ENCODE results near the gene SLC30A5. TPM values are rescaled to one million over a fixed set of nuclear protein-coding genes. Genes with fewer than 3 reads are reported as not detected.
"Not testable (repeated sequence)": the region's sequence is repeated elsewhere in the genome, so short reads cannot be mapped to it uniquely, and the experiment has no call there.

The SLC30A5 gene
- total and polyA plus RNA-seq, 2 donors (not counting 1 experiment from before 2014, with no cell fraction given), result 12.5 to 35.8 TPM

GRCh38 chr5:69084903-69085302, 8.9 kb upstream of the SLC30A5 start:
- Histone ChIP-seq H3K27me3 (replicated peaks in 1 of 4; ENCODE audit: control extremely low read depth in 1 of 4, control insufficient read depth in 3 of 4, insufficient read depth in 4 of 4, low read length in 3 of 4) (no peaks in the 10 kb centered on the region), H3K79me2 (ENCODE audit: control insufficient read depth, insufficient read depth, low read length) (no peaks in the 10 kb centered on the region), H4K20me1 (ENCODE audit: control insufficient read depth, insufficient read depth, low read length, poor library complexity, severe bottlenecking) (no peaks in the 10 kb centered on the region), H2AFZ (ENCODE audit: insufficient read depth, low read depth, low read length, poor library complexity, severe bottlenecking) (no peak overlapping the region), H3K9ac (ENCODE audit: low read length) (no peak overlapping the region), H3K4me3 (ENCODE audit: control extremely low read depth in 1 of 5, extremely low read depth in 1 of 5, insufficient read depth in 1 of 5, low read depth in 2 of 5, low read length in 4 of 5) (no peak overlapping the region), H3K4me1 (ENCODE audit: control insufficient read depth in 2 of 2, insufficient read depth in 2 of 2, low read length in 2 of 2) (no peaks in the 10 kb centered on the region), H3K36me3 (replicated peaks in 1 of 2; ENCODE audit: control extremely low read depth in 1 of 2, control insufficient read depth in 1 of 2, extremely low read depth in 1 of 2, insufficient read depth in 2 of 2, low read length in 1 of 2) (no peaks in the 10 kb centered on the region), H3K27ac (ENCODE audit: low read length in 2 of 2) (no peak overlapping the region), H3K4me2 (replicated peaks; ENCODE audit: low read depth, low read length, poor library complexity, severe bottlenecking) (no peak overlapping the region), H3K9me3 (ENCODE audit: control extremely low read depth in 1 of 3, control insufficient read depth in 2 of 3, insufficient read depth in 1 of 3, low read length in 2 of 3) (no peaks in the 10 kb centered on the region)
- 91% methylated on average over 2 of the region's 2 CpGs for WGBS (ENCODE audit: insufficient coverage)
- Mint-ChIP-seq H3K4me3 (no peak overlapping the region), H3K27ac (no peak overlapping the region), H3K4me1 (peaks cover 4% of the 10 kb centered on the region), H3K27me3 (no peaks in the 10 kb centered on the region), H3K9me3 (ENCODE audit: insufficient read depth) (no peaks in the 10 kb centered on the region)
- POLR2A ChIA-PET, result no interaction called here
- no peak for DNase-seq
- intact Hi-C loops (cut with micrococcal nuclease), result no loop called here
- CTCF ChIA-PET, result interaction anchor here (0.9 to 1.9 kb wide), 2 partner anchors 8 to 250 kb away, joined by 3 to 12 read pairs; partner anchors contain the start of gene SLC30A5
- no peak for ATAC-seq (ENCODE audit: low read depth)
- no peak for TF ChIP-seq EZH2 (IDR thresholded peaks at IDR 0.05; ENCODE audit: borderline replicate concordance, insufficient read depth, low read depth, low read length, poor library complexity, severe bottlenecking)

GRCh38 chr5:69086206-69086605, 7.6 kb upstream of the SLC30A5 start:
- no peaks in the 10 kb centered on the region for H3K36me3 ChIP-seq (replicated peaks in 1 of 2; ENCODE audit: control extremely low read depth in 1 of 2, control insufficient read depth in 1 of 2, extremely low read depth in 1 of 2, insufficient read depth in 2 of 2, low read length in 1 of 2)
- no peak overlapping the region for H2AFZ ChIP-seq (ENCODE audit: insufficient read depth, low read depth, low read length, poor library complexity, severe bottlenecking)
- H3K4me3 ChIP-seq (ENCODE audit: control extremely low read depth in 1 of 5, extremely low read depth in 1 of 5, insufficient read depth in 1 of 5, low read depth in 2 of 5, low read length in 4 of 5), result no peak overlapping the region
- Mint-ChIP-seq H3K27me3 (no peaks in the 10 kb centered on the region), H3K27ac (no peak overlapping the region), H3K4me1 (peaks cover 4% of the 10 kb centered on the region), H3K9me3 (ENCODE audit: insufficient read depth) (no peaks in the 10 kb centered on the region), H3K4me3 (no peak overlapping the region)
- no peaks in the 10 kb centered on the region for H3K4me1 ChIP-seq (ENCODE audit: control insufficient read depth in 2 of 2, insufficient read depth in 2 of 2, low read length in 2 of 2)
- no peaks in the 10 kb centered on the region for H3K27me3 ChIP-seq (replicated peaks in 1 of 4; ENCODE audit: control extremely low read depth in 1 of 4, control insufficient read depth in 3 of 4, insufficient read depth in 4 of 4, low read length in 3 of 4)
- no peaks in the 10 kb centered on the region for H3K79me2 ChIP-seq (ENCODE audit: control insufficient read depth, insufficient read depth, low read length)
- no peak overlapping the region for H3K4me2 ChIP-seq (replicated peaks; ENCODE audit: low read depth, low read length, poor library complexity, severe bottlenecking)
- no peaks in the 10 kb centered on the region for H4K20me1 ChIP-seq (ENCODE audit: control insufficient read depth, insufficient read depth, low read length, poor library complexity, severe bottlenecking)
- intact Hi-C loops (cut with micrococcal nuclease), result no loop called here
- no peak for ATAC-seq (ENCODE audit: low read depth)
- WGBS (ENCODE audit: insufficient coverage), result 98% methylated on average over 5 of the region's 5 CpGs
- CTCF ChIA-PET, result no interaction called here
- no peaks in the 10 kb centered on the region for H3K9me3 ChIP-seq (ENCODE audit: control extremely low read depth in 1 of 3, control insufficient read depth in 2 of 3, insufficient read depth in 1 of 3, low read length in 2 of 3)
- TF ChIP-seq EZH2 (IDR thresholded peaks at IDR 0.05; ENCODE audit: borderline replicate concordance, insufficient read depth, low read depth, low read length, poor library complexity, severe bottlenecking), result no peak
- TF ChIP-seq, protein P1, sequence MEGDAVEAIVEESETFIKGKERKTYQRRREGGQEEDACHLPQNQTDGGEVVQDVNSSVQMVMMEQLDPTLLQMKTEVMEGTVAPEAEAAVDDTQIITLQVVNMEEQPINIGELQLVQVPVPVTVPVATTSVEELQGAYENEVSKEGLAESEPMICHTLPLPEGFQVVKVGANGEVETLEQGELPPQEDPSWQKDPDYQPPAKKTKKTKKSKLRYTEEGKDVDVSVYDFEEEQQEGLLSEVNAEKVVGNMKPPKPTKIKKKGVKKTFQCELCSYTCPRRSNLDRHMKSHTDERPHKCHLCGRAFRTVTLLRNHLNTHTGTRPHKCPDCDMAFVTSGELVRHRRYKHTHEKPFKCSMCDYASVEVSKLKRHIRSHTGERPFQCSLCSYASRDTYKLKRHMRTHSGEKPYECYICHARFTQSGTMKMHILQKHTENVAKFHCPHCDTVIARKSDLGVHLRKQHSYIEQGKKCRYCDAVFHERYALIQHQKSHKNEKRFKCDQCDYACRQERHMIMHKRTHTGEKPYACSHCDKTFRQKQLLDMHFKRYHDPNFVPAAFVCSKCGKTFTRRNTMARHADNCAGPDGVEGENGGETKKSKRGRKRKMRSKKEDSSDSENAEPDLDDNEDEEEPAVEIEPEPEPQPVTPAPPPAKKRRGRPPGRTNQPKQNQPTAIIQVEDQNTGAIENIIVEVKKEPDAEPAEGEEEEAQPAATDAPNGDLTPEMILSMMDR (IDR thresholded peaks at IDR 0.05), result no peak
- H3K27ac ChIP-seq (ENCODE audit: low read length in 2 of 2), result no peak overlapping the region
- POLR2A ChIA-PET, result no interaction called here
- DNase-seq, result no peak
- no peak overlapping the region for H3K9ac ChIP-seq (ENCODE audit: low read length)

DNA sequence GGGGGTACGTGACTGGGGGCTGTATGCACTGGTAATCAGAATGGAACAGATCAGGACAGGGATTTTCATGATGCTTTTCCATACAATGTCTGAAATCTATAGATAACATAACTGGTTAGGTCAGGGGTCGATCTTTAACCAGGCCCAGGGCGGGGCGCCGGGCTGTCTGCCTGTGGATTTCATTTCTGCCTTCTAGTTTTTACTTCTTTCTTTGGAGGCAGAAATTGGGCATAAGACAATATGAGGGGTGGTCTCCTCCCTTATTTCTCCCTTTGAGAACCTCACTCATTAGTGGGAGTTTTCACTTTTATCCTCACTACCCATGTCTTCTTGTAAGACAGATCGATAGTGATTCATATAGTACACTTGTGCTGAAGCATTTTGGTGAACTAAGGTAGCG, 5.8 kb upstream of the SLC30A5 start:
- H4K20me1 ChIP-seq (ENCODE audit: control insufficient read depth, insufficient read depth, low read length, poor library complexity, severe bottlenecking); H2AFZ ChIP-seq (ENCODE audit: insufficient read depth, low read depth, low read length, poor library complexity, severe bottlenecking); H3K36me3 ChIP-seq (replicated peaks in 1 of 2; ENCODE audit: control extremely low read depth in 1 of 2, control insufficient read depth in 1 of 2, extremely low read depth in 1 of 2, insufficient read depth in 2 of 2, low read length in 1 of 2); H3K27ac ChIP-seq (ENCODE audit: low read length in 2 of 2); H3K27me3 Mint-ChIP-seq; H3K4me1 Mint-ChIP-seq; intact Hi-C loops (cut with micrococcal nuclease); POLR2A ChIA-PET; H3K4me2 ChIP-seq (replicated peaks; ENCODE audit: low read depth, low read length, poor library complexity, severe bottlenecking); H3K4me1 ChIP-seq (ENCODE audit: control insufficient read depth in 2 of 2, insufficient read depth in 2 of 2, low read length in 2 of 2); H3K4me3 Mint-ChIP-seq; H3K9me3 Mint-ChIP-seq (ENCODE audit: insufficient read depth); DNase-seq; CTCF ChIA-PET; H3K4me3 ChIP-seq (ENCODE audit: control extremely low read depth in 1 of 5, extremely low read depth in 1 of 5, insufficient read depth in 1 of 5, low read depth in 2 of 5, low read length in 4 of 5); H3K79me2 ChIP-seq (ENCODE audit: control insufficient read depth, insufficient read depth, low read length); H3K27me3 ChIP-seq (replicated peaks in 1 of 4; ENCODE audit: control extremely low read depth in 1 of 4, control insufficient read depth in 3 of 4, insufficient read depth in 4 of 4, low read length in 3 of 4); H3K9ac ChIP-seq (ENCODE audit: low read length); ATAC-seq (ENCODE audit: low read depth); H3K27ac Mint-ChIP-seq; H3K9me3 ChIP-seq (ENCODE audit: control extremely low read depth in 1 of 3, control insufficient read depth in 2 of 3, insufficient read depth in 1 of 3, low read length in 2 of 3): not testable (repeated sequence)
- no CpG with 5 or more reads among the region's 7 CpGs for WGBS (ENCODE audit: insufficient coverage)
